CD4-positive, alpha-beta T cell treated with Interleukin-15 for 4 hours (primary cell): Measurements from ENCODE around the gene EPHB6.
A peak's percentile ranks its signal among the peaks of the same experiment; 100 is the strongest.

ENCODE experiments used
- DNase-seq: peaks from one replicate; pipeline ENCODE4 v3.0.0-alpha.2; 2020; ENCODE audit warnings: low spot score

The EPHB6 gene

GRCh38 chr7:142864980-142865747 is 10.3 kb downstream of the EPHB6 start:
- no peak for DNase-seq

DNA sequence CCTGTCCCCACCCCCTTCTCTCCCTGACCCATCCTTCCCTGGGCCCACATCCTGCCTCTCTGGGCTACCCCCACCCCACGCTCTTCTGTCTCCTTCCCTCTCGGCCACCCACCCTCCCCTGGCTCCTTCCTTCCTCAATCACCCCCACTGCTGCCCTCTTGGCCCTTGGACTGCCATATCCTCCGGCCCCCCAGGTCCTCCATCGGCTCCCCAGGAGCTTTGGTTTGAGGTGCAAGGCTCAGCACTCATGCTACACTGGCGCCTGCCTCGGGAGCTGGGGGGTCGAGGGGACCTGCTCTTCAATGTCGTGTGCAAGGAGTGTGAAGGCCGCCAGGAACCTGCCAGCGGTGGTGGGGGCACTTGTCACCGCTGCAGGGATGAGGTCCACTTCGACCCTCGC is 10.9 kb downstream of the EPHB6 start:
- DNase-seq, result no peak

- DNase-seq, result peak; percentile 32
Observed at GRCh38 chr7:142866361-142867096, 11.7 kb downstream of the EPHB6 start.

- no peak for DNase-seq
Observed at GRCh38 chr7:142867097-142867378, 12.2 kb downstream of the EPHB6 start.

GRCh38 chr7:142867398-142868187 is 12.7 kb downstream of the EPHB6 start:
- no peak for DNase-seq

DNA sequence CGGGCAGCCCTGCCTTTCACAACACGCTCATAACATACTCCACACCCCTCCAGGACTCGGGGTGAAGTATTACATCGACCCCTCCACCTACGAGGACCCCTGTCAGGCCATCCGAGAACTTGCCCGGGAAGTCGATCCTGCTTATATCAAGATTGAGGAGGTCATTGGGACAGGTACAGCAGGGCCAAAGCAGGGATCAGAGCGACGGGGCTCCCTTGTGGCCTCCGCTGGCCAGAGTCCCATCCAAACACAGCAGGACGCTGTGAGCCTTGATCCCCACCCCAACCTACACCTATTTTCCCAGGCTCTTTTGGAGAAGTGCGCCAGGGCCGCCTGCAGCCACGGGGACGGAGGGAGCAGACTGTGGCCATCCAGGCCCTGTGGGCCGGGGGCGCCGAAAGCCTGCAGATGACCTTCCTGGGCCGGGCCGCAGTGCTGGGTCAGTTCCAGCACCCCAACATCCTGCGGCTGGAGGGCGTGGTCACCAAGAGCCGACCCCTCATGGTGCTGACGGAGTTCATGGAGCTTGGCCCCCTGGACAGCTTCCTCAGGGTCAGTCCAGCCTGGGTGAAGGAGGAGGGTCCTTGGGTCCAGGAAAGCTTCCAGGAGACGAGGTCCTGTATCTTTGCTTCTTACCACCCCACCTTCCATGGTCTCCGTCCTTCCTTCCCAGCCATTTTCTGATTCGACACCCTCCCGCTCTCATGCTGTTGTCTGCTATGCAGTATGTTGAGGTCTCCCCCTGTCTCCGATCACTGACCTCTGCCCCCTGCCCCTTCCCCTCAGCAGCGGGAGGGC is 13.5 kb downstream of the EPHB6 start:
- no peak for DNase-seq

DNA sequence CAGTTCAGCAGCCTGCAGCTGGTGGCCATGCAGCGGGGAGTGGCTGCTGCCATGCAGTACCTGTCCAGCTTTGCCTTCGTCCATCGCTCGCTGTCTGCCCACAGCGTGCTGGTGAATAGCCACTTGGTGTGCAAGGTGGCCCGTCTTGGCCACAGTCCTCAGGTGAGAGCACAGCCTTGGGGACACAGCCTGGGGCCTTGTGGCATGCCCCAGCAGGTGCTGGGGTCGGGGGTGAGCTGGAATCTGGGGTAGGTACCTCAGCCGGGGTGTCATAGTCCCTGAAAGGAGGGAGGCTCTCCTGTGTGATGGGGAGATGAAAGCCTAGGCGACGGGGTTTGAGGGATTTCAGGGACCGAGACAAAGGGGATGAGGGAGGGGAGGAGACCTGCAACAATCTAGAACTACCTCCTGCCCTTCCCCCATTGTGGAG is 14.1 kb downstream of the EPHB6 start:
- DNase-seq, result no peak

DNA sequence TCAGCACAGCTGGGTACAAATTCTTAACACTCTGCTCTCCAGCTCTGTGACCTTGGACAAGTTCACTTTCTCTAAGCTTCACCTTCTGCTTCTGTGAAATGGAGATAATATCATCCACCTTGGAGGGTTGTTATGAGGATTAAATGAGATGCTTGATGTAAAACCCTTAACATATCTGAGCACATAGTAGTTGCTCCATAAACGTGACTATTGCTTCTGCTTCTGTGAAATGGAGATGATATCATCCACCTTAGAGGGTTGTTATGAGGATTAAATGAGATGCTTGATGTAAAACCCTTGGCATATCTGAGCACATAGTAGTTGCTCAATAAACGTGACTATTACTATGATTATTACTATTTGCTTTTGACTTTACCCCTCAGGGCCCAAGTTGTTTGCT is 14.6 kb downstream of the EPHB6 start:
- no peak for DNase-seq

GRCh38 chr7:142870147-142870559 is 15.3 kb downstream of the EPHB6 start:
- no peak for DNase-seq

DNA sequence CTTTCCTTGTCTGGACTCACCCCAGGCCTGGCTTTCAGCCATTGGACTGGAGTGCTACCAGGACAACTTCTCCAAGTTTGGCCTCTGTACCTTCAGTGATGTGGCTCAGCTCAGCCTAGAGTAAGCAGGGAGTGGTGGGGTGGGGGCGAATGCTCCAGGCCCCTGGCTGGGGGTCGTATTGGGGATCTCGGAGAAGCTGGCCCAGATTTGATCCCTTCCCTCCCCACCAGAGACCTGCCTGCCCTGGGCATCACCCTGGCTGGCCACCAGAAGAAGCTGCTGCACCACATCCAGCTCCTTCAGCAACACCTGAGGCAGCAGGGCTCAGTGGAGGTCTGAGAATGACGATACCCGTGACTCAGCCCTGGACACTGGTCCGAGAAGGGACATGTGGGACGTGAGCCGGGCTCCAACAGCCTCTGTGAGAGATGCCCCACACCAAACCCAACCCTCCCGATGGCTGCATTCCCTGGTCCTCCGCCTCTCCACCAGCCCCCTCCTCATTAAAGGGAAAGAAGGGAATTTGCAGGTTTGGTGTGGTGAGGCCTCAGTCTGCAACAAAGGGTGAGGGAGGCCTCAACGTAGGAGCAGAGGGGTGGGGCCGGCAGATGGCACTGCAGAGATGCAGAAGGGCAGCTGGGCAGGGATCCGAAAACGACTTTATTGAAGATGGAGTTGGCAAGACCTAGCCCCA is 15.8 kb downstream of the EPHB6 start:
- no peak for DNase-seq

DNA sequence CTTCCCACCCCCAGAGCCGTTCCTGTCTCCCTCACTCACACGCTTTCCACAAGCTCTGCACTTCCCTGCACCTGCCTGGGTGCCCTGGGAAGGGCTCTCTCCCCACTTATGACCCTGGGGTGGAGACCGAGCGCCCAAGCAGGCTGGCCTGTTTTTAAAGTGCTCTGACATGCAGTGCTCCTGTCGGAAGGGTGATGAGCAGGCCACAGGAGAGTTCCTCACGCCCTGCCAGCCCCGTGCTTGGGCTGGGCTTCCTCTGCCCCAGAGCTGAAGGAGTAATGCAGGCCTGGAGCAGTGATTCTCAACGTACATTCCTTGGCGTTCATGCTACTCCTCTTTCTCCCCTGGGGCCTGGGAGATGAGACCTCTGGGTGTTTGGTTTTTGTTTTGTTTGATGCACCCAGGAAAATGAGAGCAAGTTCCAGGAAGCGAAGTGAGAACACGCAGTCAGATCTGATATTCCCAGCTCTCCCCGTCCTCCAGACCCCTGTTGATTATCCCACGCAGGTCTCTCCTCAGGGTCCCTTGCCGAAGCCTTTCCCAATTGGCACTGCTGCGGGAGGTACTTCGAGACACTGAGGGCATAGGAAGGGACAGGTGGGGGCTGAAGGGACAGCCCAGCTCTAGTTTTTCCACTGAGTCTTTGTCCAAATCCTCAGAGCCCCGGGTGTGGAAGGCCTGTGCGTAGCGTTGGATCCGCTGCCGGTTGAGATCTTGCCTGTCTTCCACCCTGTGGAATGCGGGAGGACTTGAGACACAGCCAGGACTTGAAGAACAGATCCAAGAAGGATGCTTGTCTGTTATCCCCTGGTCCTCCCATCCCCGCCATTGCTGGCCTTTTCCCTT is 16.6 kb downstream of the EPHB6 start:
- no peak for DNase-seq

- DNase-seq, result no peak
Observed at GRCh38 chr7:142872106-142872675, 17.3 kb downstream of the EPHB6 start.

DNA sequence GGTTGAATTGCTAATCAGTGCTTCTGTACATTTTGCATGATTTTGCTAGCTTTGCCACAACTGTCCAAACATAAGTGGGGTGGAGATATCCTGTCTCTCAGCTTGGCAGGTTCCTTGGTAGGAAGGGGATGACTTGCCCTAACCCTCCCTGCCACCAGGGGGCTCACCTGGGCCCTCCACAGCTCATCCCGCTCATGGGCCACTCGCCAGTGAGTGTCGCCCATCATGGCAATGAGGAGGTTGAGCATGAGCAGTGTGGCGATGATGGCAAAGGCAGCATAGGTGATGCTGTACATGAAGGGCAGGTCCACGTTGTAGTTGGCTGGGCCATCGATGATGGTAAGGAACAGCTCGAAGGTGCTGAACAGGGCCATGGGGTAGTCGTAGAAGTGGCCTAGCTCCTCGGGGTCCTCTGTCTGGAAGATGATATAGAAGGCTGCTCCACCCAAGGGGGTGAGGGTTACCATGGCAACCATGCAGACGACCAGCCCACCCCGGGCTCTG is 18.5 kb downstream of the EPHB6 start:
- DNase-seq, result no peak

DNA sequence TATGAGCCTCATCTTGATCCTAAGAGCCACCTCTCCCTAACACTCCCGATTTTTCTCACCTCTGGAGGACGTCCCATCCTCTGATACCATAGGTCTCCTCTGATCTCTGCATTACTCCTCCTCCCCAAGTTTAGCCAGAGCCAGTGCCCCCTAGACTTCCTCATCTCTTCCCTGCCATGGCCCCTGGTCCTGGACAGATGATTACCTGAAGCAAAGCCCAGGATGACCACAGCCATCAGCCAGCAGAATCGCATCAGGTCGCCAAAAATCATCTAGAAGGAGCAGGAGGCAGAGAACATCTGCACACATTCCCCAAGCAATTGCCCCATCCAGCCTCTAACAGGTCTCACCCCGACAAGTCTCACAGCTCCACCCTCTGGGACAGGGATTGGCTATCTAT is 19.0 kb downstream of the EPHB6 start:
- DNase-seq, result no peak

DNA sequence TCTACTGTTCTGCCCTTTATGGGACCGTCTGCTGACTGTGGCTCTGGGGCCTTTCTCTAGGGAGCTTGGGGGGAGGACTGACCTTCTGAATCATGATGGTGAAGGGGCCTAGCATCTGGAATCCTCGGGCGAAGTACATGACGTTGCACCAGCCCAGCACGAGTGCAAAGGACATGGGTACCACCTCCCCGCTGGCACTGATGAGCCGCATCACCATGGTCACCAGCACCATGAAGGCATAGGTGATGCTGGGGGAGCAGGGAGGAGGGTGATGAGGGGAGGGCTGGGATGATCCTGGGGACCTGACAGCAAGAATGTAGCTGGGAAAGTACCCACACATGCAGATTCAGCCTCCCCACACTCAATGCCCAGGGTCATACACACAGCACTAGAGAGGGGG is 19.5 kb downstream of the EPHB6 start:
- no peak for DNase-seq

GRCh38 chr7:142874837-142875236 is 20.0 kb downstream of the EPHB6 start:
- no peak for DNase-seq

- no peak for DNase-seq
Observed at GRCh38 chr7:142875456-142875855, 20.6 kb downstream of the EPHB6 start.

DNA sequence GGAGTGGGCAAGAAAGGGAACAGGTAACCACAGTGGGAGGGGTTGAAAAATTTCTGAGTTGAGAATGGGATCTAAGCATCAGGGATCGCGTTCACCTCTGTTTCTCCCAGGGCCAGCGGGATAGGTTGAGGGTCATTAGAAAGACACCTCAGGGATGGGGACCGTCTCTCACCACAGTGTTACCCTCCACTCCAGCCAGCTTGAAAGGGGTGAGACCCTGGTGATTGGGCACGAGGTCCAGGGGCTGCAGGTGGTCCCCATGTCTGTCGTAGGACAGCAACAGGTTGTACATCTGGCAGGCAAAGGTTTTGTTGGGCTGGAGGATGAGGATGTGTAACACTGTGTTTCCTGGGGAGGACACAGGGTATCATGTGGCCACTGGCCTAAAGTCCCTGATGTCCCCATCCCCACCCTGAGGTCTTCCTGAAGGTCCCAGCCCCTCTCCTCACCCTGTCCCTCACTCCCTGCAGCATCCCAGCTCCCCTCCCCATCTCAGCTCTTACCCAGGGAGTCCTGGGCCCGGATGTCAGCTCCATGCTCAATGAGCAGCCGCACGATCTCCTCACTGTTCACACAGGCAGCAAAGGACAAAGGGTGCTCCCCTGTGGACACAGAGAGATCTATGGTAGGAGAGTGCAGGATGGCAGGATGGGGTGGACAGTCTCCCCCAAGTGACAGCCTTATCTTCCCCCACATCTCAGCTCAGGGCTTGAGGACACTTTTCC is 21.5 kb downstream of the EPHB6 start:
- DNase-seq, result no peak
